ENCODE results near the gene COL1A1. TPM values are rescaled to one million over a fixed set of nuclear protein-coding genes. Genes with fewer than 3 reads are reported as not detected.

The COL1A1 gene
- total RNA-seq, 4 donors from 2014 or later: 14.3 to 109 (median 36.6) TPM

- TF ChIP-seq CTCF (IDR thresholded peaks at IDR 0.05; ENCODE audit: low read depth): no peak
Measured at GRCh38 chr17:50184064-50184463, 17.4 kb downstream of the COL1A1 start.

- no peak for TF ChIP-seq CTCF (IDR thresholded peaks at IDR 0.05; ENCODE audit: low read depth)
Measured at GRCh38 chr17:50183421-50183994, 17.9 kb downstream of the COL1A1 start.

GRCh38 chr17:50182783-50183420, 18.5 kb downstream of the COL1A1 start:
- TF ChIP-seq CTCF (IDR thresholded peaks at IDR 0.05; ENCODE audit: low read depth): no peak

GRCh38 chr17:50181591-50182560, 19.6 kb downstream of the COL1A1 start:
- no peak for TF ChIP-seq CTCF (IDR thresholded peaks at IDR 0.05; ENCODE audit: low read depth)

- no peak for TF ChIP-seq CTCF (IDR thresholded peaks at IDR 0.05; ENCODE audit: low read depth)
Measured at GRCh38 chr17:50181144-50181543, 20.3 kb downstream of the COL1A1 start.

GRCh38 chr17:50180620-50181019, 20.8 kb downstream of the COL1A1 start:
- no peak for TF ChIP-seq CTCF (IDR thresholded peaks at IDR 0.05; ENCODE audit: low read depth)

GRCh38 chr17:50180111-50180510, 21.3 kb downstream of the COL1A1 start:
- TF ChIP-seq CTCF (IDR thresholded peaks at IDR 0.05; ENCODE audit: low read depth): no peak
